HepG2 (cell line): ENCODE results near the gene SHISA5. TPM values are rescaled to one million over a fixed set of nuclear protein-coding genes. Genes with fewer than 3 reads are reported as not detected.

Source experiments
- GTF2F1 ChIP-seq: fragments of 150-350 bp; IDR thresholded peaks from 2 replicates; pipeline ENCODE4 v1.6.1; 2014; ENCODE audit warnings: low read length
- HDAC1 ChIP-seq: sonication (generic); formaldehyde crosslinking; IDR thresholded peaks from 2 replicates; pipeline ENCODE4 v1.5.1; 2020; ENCODE audit warnings: mild to moderate bottlenecking, missing genetic modification reagents
- HNF4G ChIP-seq, 2 experiments: sonication (generic) in 1 of 2; formaldehyde crosslinking in 1 of 2; IDR thresholded peaks; 2 replicates each; pipeline versions ENCODE4 v1.4.0 to v1.6.1; 2011 to 2020; ENCODE audit warnings: borderline replicate concordance in 2 of 2, low read depth in 2 of 2, mild to moderate bottlenecking in 2 of 2, low read length in 1 of 2, missing genetic modification reagents in 1 of 2, moderate library complexity in 1 of 2
- MAFK ChIP-seq, 2 experiments: IDR thresholded peaks in 1 of 2; conservative IDR thresholded peaks in 1 of 2; 2 replicates each; pipeline ENCODE4 v1.6.1; 2011; ENCODE audit warnings: improper control_type of control experiment in 2 of 2, low read length in 2 of 2
- NFIB ChIP-seq: sonication (generic); formaldehyde crosslinking; IDR thresholded peaks from 2 replicates; pipeline ENCODE4 v1.9.0; 2021; ENCODE audit warnings: missing genetic modification reagents, mild to moderate bottlenecking, borderline replicate concordance
- PCBP1 ChIP-seq: fragments of 200-400 bp; formaldehyde crosslinking; IDR thresholded peaks from 2 replicates; pipeline ENCODE4 v1.6.1; 2017; ENCODE audit warnings: mild to moderate bottlenecking, low read depth, low read length, borderline replicate concordance
- PHF8 ChIP-seq: sonication (generic); formaldehyde crosslinking; IDR thresholded peaks from 2 replicates; pipeline ENCODE4 v1.5.0; 2020; ENCODE audit warnings: missing genetic modification reagents
- PPARG ChIP-seq: conservative IDR thresholded peaks from 2 replicates; pipeline ENCODE4 v1.6.1; 2016; ENCODE audit warnings: missing biosample characterization, missing genetic modification reagents
- SKI ChIP-seq: fragments of 450-650 bp; IDR thresholded peaks from one replicate; pipeline ENCODE4 v1.6.1; 2018; ENCODE audit warnings: mild to moderate bottlenecking; ENCODE audit not compliant: partially characterized antibody
- SP2 ChIP-seq: sonication (generic); formaldehyde crosslinking; IDR thresholded peaks from 2 replicates; pipeline ENCODE4 v1.5.1; 2020; ENCODE audit warnings: mild to moderate bottlenecking, missing genetic modification reagents
- ZNF124 ChIP-seq: sonication (generic); formaldehyde crosslinking; IDR thresholded peaks from 2 replicates; pipeline ENCODE4 v1.4.0; 2020; ENCODE audit warnings: missing genetic modification reagents
- ZNF17 ChIP-seq: sonication (generic); formaldehyde crosslinking; IDR thresholded peaks from 2 replicates; pipeline ENCODE4 v1.5.0; 2020; ENCODE audit warnings: mild to moderate bottlenecking, missing genetic modification reagents
- ZNF225 ChIP-seq: sonication (generic); formaldehyde crosslinking; IDR thresholded peaks from 2 replicates; pipeline ENCODE4 v1.4.0; 2020; ENCODE audit warnings: mild to moderate bottlenecking, missing genetic modification reagents
- ZNF841 ChIP-seq: sonication (generic); formaldehyde crosslinking; IDR thresholded peaks from 2 replicates; pipeline ENCODE4 v1.8.1; 2023; ENCODE audit warnings: missing genetic modification reagents, borderline replicate concordance
- ZNF850 ChIP-seq: sonication (generic); formaldehyde crosslinking; conservative IDR thresholded peaks from 2 replicates; pipeline ENCODE4 v1.9.0; 2021; ENCODE audit warnings: mild to moderate bottlenecking, missing genetic modification reagents
- ZSCAN30 ChIP-seq: sonication (generic); formaldehyde crosslinking; IDR thresholded peaks from 2 replicates; pipeline ENCODE4 v1.5.0; 2020; ENCODE audit warnings: mild to moderate bottlenecking, missing genetic modification reagents
- polyA plus RNA-seq, 8 experiments: library from polyadenylated mRNA; depleted of rRNA in 3 of 8; stranded (reverse) in 7 of 8; unstranded in 1 of 8; fragments of >200 nt; fragmentation: Illumina TruSeq in 4 of 8; extraction: Trizol in 4 of 8; gene quantifications; 2 replicates each; pipeline versions ENCODE4 v1.2.1 to v1.2.3, GENCODE V29; 2011 to 2016; ENCODE audit warnings: low read depth in 4 of 8, missing spikeins in 1 of 8, mixed read lengths in 1 of 8; ENCODE audit not compliant: insufficient read depth in 1 of 8
- total RNA-seq, 5 experiments: library from RNA; depleted of rRNA; stranded (reverse); fragments of >200 nt; fragmentation: Illumina TruSeq; extraction: Trizol; gene quantifications; 2 replicates each; pipeline ENCODE4 v1.2.3, GENCODE V29; 2016; ENCODE audit warnings: low read depth in 1 of 5
- TF ChIP-seq, protein P1 (sequence below): sonication (generic); formaldehyde crosslinking; IDR thresholded peaks from 2 replicates; pipeline ENCODE4 v1.4.0; 2020; ENCODE audit warnings: missing genetic modification reagents, borderline replicate concordance
- TF ChIP-seq, protein P2 (sequence below): sonication (generic); formaldehyde crosslinking; IDR thresholded peaks from 2 replicates; pipeline ENCODE4 v1.4.0; 2020; ENCODE audit warnings: missing genetic modification reagents
- TF ChIP-seq, protein P3 (sequence below): sonication (generic); formaldehyde crosslinking; IDR thresholded peaks from 2 replicates; pipeline ENCODE4 v1.4.0; 2020; ENCODE audit warnings: mild to moderate bottlenecking, missing genetic modification reagents
- TF ChIP-seq, protein P4 (sequence below): IDR thresholded peaks from 2 replicates; pipeline ENCODE4 v1.6.1; 2016; ENCODE audit warnings: missing biosample characterization, missing genetic modification reagents, low read depth
- TF ChIP-seq, protein P5 (sequence below): sonication (generic); formaldehyde crosslinking; IDR thresholded peaks from 2 replicates; pipeline ENCODE4 v1.4.0; 2020; ENCODE audit warnings: low read depth, mild to moderate bottlenecking, missing genetic modification reagents

Gene SHISA5
- total and polyA plus RNA-seq, 2 of the 13 experiments (the other 11 are each of a cell fraction or from before 2014, with no cell fraction given): 75.8 to 91.4 TPM

DNA sequence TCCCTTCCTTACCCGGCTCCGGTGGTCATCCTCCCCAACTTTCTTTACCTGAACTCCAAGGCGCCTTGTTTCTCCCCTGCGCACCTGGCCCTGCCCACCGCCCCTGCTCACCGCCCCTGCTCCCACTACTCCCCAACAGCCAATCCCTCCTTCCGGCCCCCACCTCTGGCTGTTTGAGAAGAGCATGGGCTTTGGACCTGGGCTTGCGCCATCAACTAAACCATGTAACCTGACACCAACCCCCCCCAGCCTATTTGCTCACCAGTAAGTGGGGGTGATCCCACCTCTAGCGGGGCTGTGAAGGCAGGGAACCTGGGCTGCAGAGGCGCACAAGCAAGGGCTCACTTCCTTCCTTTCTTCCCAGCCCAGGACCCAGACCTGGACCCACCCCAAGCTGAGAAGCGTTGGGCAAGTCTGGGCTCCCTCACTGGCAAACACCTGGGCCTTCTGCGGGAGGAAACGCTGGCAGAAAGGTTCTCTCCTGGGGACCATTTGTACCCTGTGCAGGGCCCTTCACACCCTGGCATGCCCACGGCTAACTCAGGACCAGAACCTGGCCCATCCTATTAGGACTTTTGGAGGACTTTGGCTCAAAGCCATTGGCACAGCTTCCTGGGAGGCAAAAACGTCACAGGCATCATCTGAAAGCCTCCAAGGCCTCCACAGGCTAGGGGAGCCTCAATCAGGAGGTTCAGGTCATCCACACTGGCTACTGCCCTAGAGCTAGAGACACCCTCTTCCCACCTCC is 73.8 kb downstream of the SHISA5 start, which contains the start of gene PLXNB1 (continued):
- TF ChIP-seq, protein P1, sequence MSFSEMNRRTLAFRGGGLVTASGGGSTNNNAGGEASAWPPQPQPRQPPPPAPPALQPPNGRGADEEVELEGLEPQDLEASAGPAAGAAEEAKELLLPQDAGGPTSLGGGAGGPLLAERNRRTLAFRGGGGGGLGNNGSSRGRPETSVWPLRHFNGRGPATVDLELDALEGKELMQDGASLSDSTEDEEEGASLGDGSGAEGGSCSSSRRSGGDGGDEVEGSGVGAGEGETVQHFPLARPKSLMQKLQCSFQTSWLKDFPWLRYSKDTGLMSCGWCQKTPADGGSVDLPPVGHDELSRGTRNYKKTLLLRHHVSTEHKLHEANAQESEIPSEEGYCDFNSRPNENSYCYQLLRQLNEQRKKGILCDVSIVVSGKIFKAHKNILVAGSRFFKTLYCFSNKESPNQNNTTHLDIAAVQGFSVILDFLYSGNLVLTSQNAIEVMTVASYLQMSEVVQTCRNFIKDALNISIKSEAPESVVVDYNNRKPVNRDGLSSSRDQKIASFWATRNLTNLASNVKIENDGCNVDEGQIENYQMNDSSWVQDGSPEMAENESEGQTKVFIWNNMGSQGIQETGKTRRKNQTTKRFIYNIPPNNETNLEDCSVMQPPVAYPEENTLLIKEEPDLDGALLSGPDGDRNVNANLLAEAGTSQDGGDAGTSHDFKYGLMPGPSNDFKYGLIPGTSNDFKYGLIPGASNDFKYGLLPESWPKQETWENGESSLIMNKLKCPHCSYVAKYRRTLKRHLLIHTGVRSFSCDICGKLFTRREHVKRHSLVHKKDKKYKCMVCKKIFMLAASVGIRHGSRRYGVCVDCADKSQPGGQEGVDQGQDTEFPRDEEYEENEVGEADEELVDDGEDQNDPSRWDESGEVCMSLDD: peak; percentile 89
- TF ChIP-seq, protein P2, sequence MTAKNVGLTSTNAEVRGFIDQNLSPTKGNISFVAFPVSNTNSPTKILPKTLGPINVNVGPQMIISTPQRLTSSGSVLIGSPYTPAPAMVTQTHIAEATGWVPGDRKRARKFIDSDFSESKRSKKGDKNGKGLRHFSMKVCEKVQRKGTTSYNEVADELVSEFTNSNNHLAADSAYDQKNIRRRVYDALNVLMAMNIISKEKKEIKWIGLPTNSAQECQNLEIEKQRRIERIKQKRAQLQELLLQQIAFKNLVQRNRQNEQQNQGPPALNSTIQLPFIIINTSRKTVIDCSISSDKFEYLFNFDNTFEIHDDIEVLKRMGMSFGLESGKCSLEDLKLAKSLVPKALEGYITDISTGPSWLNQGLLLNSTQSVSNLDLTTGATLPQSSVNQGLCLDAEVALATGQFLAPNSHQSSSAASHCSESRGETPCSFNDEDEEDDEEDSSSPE (CRISPR knock-in tag): peak; percentile 71
- TF ChIP-seq ZNF841 (CRISPR knock-in tag): 0 out of 2 replicates have a peak, but pooled peaks have one; percentile 81
- 0 out of 2 replicates have a peak, but pooled peaks have one; percentile 18 for TF ChIP-seq SP2 (CRISPR knock-in tag)
- TF ChIP-seq HNF4G (IDR thresholded peaks at IDR 0.05; ENCODE audit: borderline replicate concordance, low read depth, low read length): peak; percentile 94
- peak; percentile 86 for TF ChIP-seq HNF4G (CRISPR knock-in tag; IDR thresholded peaks at IDR 0.05; ENCODE audit: borderline replicate concordance, low read depth)
- no peak for TF ChIP-seq ZNF17 (CRISPR knock-in tag)
- peak; percentile 96 for TF ChIP-seq HDAC1 (CRISPR knock-in tag)
- no peak; the same call in 1 of the 2 replicates for TF ChIP-seq GTF2F1
- no peak for TF ChIP-seq ZNF124
- TF ChIP-seq NFIB (CRISPR knock-in tag): no peak
- TF ChIP-seq, protein P3, sequence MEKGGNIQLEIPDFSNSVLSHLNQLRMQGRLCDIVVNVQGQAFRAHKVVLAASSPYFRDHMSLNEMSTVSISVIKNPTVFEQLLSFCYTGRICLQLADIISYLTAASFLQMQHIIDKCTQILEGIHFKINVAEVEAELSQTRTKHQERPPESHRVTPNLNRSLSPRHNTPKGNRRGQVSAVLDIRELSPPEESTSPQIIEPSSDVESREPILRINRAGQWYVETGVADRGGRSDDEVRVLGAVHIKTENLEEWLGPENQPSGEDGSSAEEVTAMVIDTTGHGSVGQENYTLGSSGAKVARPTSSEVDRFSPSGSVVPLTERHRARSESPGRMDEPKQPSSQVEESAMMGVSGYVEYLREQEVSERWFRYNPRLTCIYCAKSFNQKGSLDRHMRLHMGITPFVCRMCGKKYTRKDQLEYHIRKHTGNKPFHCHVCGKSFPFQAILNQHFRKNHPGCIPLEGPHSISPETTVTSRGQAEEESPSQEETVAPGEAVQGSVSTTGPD (CRISPR knock-in tag): peak; percentile 80; the same call in 1 of the 2 replicates
- peak; percentile 42 for TF ChIP-seq SKI
- TF ChIP-seq, protein P4, sequence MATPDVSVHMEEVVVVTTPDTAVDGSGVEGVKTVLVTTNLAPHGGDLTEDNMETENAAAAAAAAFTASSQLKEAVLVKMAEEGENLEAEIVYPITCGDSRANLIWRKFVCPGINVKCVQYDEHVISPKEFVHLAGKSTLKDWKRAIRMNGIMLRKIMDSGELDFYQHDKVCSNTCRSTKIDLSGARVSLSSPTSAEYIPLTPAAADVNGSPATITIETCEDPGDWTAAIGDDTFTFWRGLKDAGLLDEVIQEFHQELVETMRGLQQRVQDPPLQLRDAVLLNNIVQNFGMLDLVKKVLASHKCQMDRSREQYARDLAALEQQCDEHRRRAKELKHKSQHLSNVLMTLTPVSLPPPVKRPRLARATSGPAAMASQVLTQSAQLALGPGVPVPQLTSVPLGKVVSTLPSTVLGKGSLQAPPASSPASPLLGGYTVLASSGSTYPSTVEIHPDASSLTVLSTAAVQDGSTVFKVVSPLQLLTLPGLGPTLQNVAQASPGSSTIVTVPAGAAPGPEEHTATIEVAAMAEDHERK (CRISPR knock-in tag): no peak
- peak; percentile 67 for TF ChIP-seq PHF8 (CRISPR knock-in tag)
- TF ChIP-seq ZNF850: peak; percentile 17; the same call in 1 of the 2 replicates
- no peak for TF ChIP-seq ZSCAN30 (CRISPR knock-in tag)
- peak; percentile 86; the same call in 1 of the 2 replicates for TF ChIP-seq PCBP1
- no peak for TF ChIP-seq MAFK (conservative IDR thresholded peaks at IDR 0.05 in 1 of 2, IDR thresholded peaks at IDR 0.05 in 1 of 2; ENCODE audit: low read length in 2 of 2)
- TF ChIP-seq ZNF225: no peak; the same call in 1 of the 2 replicates
- TF ChIP-seq, protein P5, sequence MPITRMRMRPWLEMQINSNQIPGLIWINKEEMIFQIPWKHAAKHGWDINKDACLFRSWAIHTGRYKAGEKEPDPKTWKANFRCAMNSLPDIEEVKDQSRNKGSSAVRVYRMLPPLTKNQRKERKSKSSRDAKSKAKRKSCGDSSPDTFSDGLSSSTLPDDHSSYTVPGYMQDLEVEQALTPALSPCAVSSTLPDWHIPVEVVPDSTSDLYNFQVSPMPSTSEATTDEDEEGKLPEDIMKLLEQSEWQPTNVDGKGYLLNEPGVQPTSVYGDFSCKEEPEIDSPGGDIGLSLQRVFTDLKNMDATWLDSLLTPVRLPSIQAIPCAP: no peak
- TF ChIP-seq PPARG: no peak
